K562 (cell line): Measurements from ENCODE around the gene FOXJ1.
A peak's percentile ranks its signal among the peaks of the same experiment; 100 is the strongest.

Experiments used
- FOXO4 ChIP-seq: fragments of 450-650 bp; formaldehyde crosslinking; IDR thresholded peaks from 2 replicates; pipeline ENCODE4 v1.4.0; 2020; ENCODE audit warnings: mild to moderate bottlenecking, moderate library complexity
- HDAC2 ChIP-seq: fragments of 450-650 bp; IDR thresholded peaks from 2 replicates; pipeline ENCODE4 v1.6.1; 2016; ENCODE audit warnings: mild to moderate bottlenecking
- HDAC6 ChIP-seq: IDR thresholded peaks from 2 replicates; pipeline ENCODE4 v1.6.1; 2012; ENCODE audit warnings: low read depth, mild to moderate bottlenecking, control low read depth, inconsistent platforms, low read length, moderate library complexity
- JUND ChIP-seq, 2 experiments: IDR thresholded peaks; 2 replicates in 1 of 2; 3 replicates in 1 of 2; pipeline ENCODE4 v1.6.1; 2011; ENCODE audit warnings: borderline replicate concordance in 2 of 2, low read depth in 2 of 2, low read length in 2 of 2, improper control_type of control experiment in 1 of 2, missing biosample characterization in 1 of 2, missing genetic modification characterization in 1 of 2, missing genetic modification reagents in 1 of 2
- MEIS2 ChIP-seq: fragments of 450-650 bp; IDR thresholded peaks from 2 replicates; pipeline ENCODE4 v1.6.1; 2014; ENCODE audit warnings: mild to moderate bottlenecking; ENCODE audit not compliant: partially characterized antibody
- MGA ChIP-seq: fragments of 450-650 bp; IDR thresholded peaks from 2 replicates; pipeline ENCODE4 v1.6.1; 2016; ENCODE audit warnings: mild to moderate bottlenecking, moderate library complexity
- SMARCA5 ChIP-seq: fragments of 450-650 bp; IDR thresholded peaks from 2 replicates; pipeline ENCODE4 v1.6.1; 2016
- TEAD2 ChIP-seq: fragments of 450-650 bp; IDR thresholded peaks from 2 replicates; pipeline ENCODE4 v1.6.1; 2016; ENCODE audit warnings: missing genetic modification characterization, control low read depth, missing compliant biosample characterization
- ZBTB7A ChIP-seq: IDR thresholded peaks from 2 replicates; pipeline ENCODE4 v1.6.1; 2011; ENCODE audit warnings: low read depth, mild to moderate bottlenecking, low read length, moderate library complexity, borderline replicate concordance; ENCODE audit not compliant: control insufficient read depth
- ZNF121 ChIP-seq: sonication (generic); formaldehyde crosslinking; conservative IDR thresholded peaks from 2 replicates; pipeline ENCODE4 v1.8.0; 2022; ENCODE audit warnings: missing genetic modification reagents
- ZNF766 ChIP-seq: fragments of 200-800 bp; sonication (Bioruptor generic); conservative IDR thresholded peaks from 2 replicates; pipeline ENCODE4 v1.6.1; 2016; ENCODE audit warnings: missing genetic modification characterization, missing compliant biosample characterization
- ZNF778 ChIP-seq: fragments of 450-650 bp; formaldehyde crosslinking; IDR thresholded peaks from 2 replicates; pipeline ENCODE4 v1.4.0; 2020; ENCODE audit warnings: mild to moderate bottlenecking, moderate library complexity

GRCh38 chr17:76124582-76125390, 16.3 kb downstream of the FOXJ1 start:
- TF ChIP-seq ZNF778 (CRISPR knock-in tag): no peak
- TF ChIP-seq SMARCA5: no peak
- TF ChIP-seq ZNF121 (CRISPR knock-in tag): no peak
- 0 out of 2 replicates have a peak, but pooled peaks have one; percentile 50 for TF ChIP-seq ZBTB7A
- TF ChIP-seq HDAC2: no peak
- no peak for TF ChIP-seq MEIS2
- TF ChIP-seq MGA: no peak
- no peak for TF ChIP-seq TEAD2 (tag)
- TF ChIP-seq JUND (IDR thresholded peaks at IDR 0.05; ENCODE audit: borderline replicate concordance, low read depth, low read length): no peak
- no peak for TF ChIP-seq JUND (tag; IDR thresholded peaks at IDR 0.05; ENCODE audit: borderline replicate concordance, low read depth, low read length)
- no peak for TF ChIP-seq ZNF766
- no peak for TF ChIP-seq FOXO4 (CRISPR knock-in tag)
- no peak for TF ChIP-seq HDAC6
